IPS-NIHi11 (cell line): ENCODE results near the gene GADD45G.

Experiments used
- DNase-seq: peaks from one replicate; pipeline ENCODE4 v3.0.0; 2012; ENCODE audit warnings: mixed read lengths, low spot score

GADD45G gene

GRCh38 chr9:89630508-89630907 lies 25.7 kb downstream of the GADD45G start:
- DNase-seq = no peak

DNA sequence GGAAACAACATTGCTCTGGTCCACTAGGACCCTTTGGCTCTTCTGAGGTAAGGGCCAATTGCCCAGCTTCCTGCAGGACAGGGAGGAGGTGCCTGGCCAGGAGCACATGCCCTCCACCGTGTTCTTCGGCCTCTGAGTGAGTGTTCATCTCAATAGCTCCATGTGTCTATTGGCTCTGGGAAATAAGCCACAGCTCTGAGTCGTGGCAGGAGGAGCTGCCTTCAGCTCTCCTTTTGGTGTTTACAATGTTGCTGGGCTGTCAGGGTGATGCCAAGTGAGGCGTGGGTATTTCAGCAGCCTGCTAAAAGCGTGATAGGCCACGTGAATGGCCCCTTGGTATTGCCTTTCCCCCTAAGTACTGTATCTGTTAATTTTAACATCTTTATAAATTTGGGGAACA lies 26.6 kb downstream of the GADD45G start:
- no peak for DNase-seq

DNA sequence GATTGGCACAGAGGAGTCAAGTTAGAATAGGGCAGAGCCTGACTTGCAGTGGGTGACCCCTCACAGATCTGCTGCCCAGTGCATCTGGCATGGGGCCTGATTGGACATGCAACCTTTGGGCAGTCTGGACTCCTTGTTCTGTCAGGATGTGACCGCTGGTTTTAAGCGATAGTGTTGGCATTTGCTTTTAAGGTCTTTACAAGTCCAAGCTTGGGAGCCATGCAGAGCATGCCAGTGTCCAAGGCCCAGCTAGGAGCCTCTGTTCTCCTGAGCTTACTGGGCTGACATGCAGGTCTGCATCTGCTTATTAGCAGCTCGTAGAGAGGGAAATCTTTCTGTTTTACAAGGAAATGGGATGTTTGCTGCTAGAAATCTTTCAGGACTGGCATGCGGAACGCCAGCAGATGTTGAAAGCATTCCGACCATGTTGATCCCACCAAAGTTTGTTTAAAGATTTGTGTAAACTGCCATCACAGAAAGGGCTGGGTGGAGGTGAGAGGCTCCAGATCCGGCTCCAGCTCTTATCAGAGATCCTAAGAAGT lies 27.5 kb downstream of the GADD45G start:
- DNase-seq = no peak

- no peak for DNase-seq
These were observed 27.9 kb downstream of the GADD45G start for GRCh38 chr9:89632736-89633135.

- no peak for DNase-seq
These were observed 28.6 kb downstream of the GADD45G start for GRCh38 chr9:89633404-89633803.

- DNase-seq = no peak
These were observed 29.1 kb downstream of the GADD45G start for GRCh38 chr9:89633920-89634319.

DNA sequence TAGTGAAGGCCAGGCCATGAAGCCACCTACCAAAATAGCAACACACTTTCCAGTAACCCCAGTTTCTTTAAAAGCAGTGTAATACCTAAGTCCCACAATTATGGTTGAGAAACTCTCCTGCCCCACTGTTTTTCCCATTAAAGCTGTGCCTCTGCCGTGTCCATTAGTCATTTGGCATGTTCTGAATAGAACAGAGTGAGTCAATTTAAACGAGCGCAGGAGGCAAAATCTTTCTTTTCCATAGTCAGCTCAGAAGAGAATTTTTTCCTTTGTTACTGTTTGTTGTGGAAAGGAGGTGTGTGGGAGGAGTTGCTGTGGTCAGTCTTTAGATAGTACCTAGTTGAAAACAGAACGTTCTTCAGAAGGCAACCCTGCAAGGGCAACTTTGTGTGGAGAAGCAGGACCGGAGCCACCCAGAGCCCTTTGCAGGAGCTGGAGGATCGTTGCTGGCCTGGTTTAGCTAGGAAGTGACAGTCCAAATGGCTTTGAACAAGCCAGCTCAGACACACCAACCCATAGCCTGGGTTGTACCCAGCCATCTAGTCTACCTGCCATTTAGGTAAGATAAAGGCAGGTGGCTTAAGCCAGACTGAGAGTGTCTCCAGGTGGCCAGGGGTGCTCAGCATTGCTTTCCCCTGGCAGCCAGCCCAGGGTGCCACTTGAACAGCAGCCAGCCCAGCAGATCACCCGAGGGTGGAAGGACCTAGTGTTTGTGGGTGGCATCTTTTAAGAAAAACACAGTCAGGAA lies 30.4 kb downstream of the GADD45G start:
- no peak for DNase-seq

DNA sequence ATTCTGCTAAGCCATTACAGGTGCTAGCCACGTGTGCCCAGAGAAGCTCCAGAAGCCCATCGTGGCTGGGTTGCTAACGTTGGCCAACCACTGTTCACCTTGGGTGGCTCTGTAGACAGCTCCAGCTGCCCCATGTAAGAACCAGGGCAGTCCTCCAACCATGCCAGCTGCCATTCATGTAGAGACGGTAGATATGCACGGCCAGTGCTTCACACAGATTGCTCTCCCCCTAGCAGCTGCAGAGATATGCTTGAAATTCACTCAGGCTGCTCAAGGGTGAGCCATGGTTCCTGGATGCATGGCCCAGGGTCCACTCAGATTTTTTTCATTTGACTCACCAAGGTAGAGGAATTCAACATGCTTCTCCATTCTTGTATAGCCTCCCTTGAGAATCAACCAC lies 31.0 kb downstream of the GADD45G start:
- DNase-seq = no peak

GRCh38 chr9:89637787-89638186 lies 33.0 kb downstream of the GADD45G start:
- DNase-seq = no peak

GRCh38 chr9:89638359-89638758 lies 33.5 kb downstream of the GADD45G start:
- DNase-seq = no peak

- DNase-seq = no peak
These were observed 34.1 kb downstream of the GADD45G start for GRCh38 chr9:89638893-89639292.

DNA sequence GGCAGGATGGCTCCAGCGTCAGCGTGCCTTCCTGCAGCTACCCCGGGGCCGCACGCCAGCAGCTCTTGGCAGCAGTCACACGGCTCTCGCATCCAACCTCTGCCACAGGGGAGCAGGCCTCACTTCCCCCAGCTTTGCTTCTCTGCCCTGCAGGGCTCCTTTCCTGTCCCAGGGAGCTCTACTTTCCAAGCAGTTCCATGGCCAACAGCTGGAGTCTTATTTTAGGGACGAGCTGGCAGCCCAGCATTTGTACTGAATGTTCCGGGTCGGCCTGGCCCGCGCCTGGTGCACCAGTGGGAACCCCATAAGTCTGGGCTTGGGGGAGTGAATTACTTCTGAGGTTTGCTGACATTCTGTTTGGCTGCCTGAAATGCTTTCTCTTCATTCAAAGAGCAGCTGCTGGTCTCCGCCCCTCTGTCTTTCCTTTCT lies 34.6 kb downstream of the GADD45G start:
- no peak for DNase-seq

- DNase-seq = no peak
These were observed 35.1 kb downstream of the GADD45G start for GRCh38 chr9:89639961-89640360.

DNA sequence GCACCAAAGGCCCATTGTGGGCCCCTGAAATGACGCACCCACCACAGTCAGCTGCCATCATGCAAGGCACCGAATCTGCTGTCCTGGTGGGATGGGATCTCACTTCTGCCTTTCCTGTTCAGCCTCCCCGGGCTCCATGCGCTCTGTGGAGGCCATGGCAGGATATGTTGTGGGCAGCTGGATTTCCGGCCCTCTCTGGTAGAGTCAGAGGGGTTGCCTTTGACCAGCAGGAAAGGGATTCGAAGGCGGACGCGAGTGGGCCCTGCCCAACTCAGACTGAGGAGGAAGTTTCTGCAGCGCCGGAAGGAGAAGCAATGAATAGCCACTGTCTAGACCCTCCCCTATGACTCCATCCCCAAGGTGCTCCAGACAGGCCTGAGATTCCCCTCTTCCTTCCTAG lies 35.5 kb downstream of the GADD45G start:
- DNase-seq = no peak

GRCh38 chr9:89640801-89641200 lies 36.0 kb downstream of the GADD45G start:
- no peak for DNase-seq

GRCh38 chr9:89641980-89642379 lies 37.2 kb downstream of the GADD45G start:
- DNase-seq = no peak

DNA sequence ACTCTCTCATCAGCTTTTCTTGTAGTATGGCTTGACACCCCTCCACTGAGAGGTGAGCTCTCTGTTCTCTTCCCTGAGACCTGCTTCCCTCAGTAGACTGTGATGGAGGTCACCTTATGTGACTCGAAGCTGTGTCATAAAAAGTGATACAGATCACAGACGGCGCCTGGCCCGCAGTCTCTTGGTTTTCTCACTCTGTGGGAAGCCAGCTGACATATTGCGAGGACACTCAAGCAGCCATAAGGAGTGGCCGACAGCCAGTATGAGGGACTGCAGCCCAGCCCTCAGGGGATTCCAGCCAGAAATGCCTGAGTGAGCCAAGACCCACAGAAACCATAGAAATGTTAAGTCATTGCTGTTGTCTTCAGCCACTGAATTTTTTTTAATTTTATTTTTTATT lies 38.0 kb downstream of the GADD45G start:
- DNase-seq = no peak

- no peak for DNase-seq
These were observed 41.6 kb downstream of the GADD45G start for GRCh38 chr9:89646189-89646939.

DNA sequence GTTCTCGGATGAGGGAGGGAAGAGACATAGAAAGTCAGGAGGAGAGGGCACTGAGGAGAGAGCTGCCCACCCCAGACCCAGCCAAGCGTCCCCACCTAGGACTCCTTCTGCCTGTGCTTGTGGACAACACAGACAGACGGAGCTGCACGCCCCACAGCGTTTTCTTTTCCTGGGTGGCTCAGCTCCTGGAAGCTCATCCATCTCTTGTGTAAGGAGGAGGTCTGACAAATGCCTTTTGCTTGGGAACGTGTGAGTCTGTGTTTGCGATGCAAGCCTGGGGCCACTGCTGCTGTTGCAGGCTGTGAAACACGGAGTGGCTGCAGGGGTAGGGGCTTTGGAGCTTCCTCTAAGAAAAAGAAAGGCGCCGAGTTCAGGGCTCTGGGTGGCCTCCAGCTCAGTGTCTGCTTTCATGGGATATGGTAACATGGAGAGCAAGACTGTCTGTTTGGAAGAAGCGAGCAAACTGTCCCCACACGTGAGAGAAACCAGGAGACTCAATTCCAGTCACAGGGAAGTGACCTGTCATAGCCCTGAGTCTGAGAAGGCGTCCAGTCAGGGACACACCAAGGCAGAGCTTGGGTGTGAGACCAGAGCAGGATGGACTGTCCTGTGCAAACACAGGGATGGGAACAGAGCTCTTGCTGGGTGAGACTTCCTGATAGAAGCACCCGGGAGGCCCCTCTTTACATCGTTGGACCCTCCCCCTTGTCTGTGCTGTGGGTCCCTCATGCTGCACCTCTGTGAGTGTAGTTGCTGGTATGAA lies 42.7 kb downstream of the GADD45G start:
- DNase-seq = no peak

DNA sequence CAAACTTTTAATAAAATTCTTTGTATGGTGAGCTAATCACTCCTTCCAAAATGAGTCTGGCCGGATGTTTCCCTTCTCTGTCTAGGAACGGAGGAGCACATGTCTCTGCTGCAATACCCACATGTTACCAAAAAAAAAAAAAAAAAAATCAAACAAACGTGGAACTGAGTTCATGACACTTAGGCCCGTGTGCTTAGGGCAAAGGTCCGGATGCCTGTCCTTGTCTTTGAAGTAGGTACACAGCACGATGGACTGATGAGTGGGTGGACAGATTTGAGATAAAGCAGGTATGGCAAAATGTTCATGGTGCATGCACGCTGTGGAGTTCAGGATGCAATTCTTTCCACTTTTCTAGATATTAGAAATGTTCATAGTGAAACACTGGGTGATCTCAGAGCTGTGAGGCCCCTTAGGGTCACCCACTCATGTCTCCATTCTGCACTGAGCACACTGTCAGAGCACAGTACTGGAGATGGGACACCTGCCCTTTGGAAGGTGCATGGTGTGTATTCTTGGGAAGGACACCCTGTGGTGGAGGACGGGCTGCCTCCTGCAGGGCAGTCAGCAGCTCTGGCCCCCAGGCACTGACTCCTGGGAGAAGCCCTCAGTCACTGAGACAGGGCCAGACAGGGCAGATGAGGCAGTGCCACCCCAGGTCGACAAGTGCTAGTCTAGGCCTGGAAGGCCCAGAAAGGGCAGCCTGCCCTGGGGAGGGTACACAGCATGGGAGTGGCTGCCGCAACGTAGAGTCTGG lies 43.6 kb downstream of the GADD45G start:
- DNase-seq = no peak

- no peak for DNase-seq
These were observed 44.4 kb downstream of the GADD45G start for GRCh38 chr9:89649039-89649691.
